HepG2 (cell line): ENCODE measurements around the gene ADGRB3. TPM values are rescaled to one million over a fixed set of nuclear protein-coding genes. Genes with fewer than 3 reads are reported as not detected.

Experiments
- ATAC-seq: fragments of 200-7000 bp; cut with Tn5 transposase; 3 replicates; pipeline ENCODE4 v1.9.1; 2020; ENCODE audit warnings: mild to moderate bottlenecking, moderate library complexity
- BruUV-seq: library from RNA; stranded (reverse); fragments of 400-500 nt; replicated peaks from 2 replicates; lab custom pipeline; 2021; lab: Mats Ljungman, UMichigan
- CTCF ChIA-PET: fragments of 300-600 bp; formaldehyde crosslinking; extraction: SDS; loops from one replicate; lab custom pipeline; 2021; ENCODE audit warnings: low total read pairs, inconsistent platforms, low intra/inter-chr PET ratio; lab: Yijun Ruan, JAX
- POLR2A ChIA-PET: fragments of 350-600 bp; sonication (Branson Sonifier 250); formaldehyde crosslinking; loops from one replicate; lab custom pipeline; 2020; ENCODE audit warnings: antibody characterized with exemption, inconsistent platforms; lab: Yijun Ruan, JAX
- DNase-seq: peaks from one replicate; pipeline ENCODE4 v3.0.0-alpha.2; 2015; ENCODE audit warnings: low spot score
- FAIRE-seq: peaks from 3 replicates; lab custom pipeline; 2011; peaks lifted over from hg19 to GRCh38; lab: Jason Lieb, UNC
- H2AFZ ChIP-seq: one replicate; pipeline ENCODE4 v1.6.1; 2011; ENCODE audit warnings: low read length, inconsistent platforms
- H3K27ac ChIP-seq: fragments of 300-600 bp; 3 replicates; pipeline ENCODE4 v1.8.0; 2011; ENCODE audit warnings: mixed run types, mild to moderate bottlenecking, mixed read lengths, low read length, inconsistent platforms; ENCODE audit not compliant: insufficient read depth; ENCODE audit errors: extremely low read length
- H3K27me3 ChIP-seq, 2 experiments: fragments of 200-600 bp in 1 of 2; 2 replicates in 1 of 2; 3 replicates in 1 of 2; pipeline versions ENCODE4 v1.6.0 to v1.8.0; 2011; ENCODE audit warnings: low read length in 2 of 2, mild to moderate bottlenecking in 2 of 2, moderate library complexity in 2 of 2, inconsistent platforms in 1 of 2; ENCODE audit not compliant: insufficient read depth in 2 of 2, control insufficient read depth in 1 of 2
- H3K36me3 ChIP-seq, 2 experiments: fragments of 200-600 bp in 1 of 2; replicated peaks in 1 of 2; 2 replicates in 1 of 2; 3 replicates in 1 of 2; pipeline versions ENCODE4 v1.5.1 to v1.8.0; 2011; ENCODE audit warnings: low read length in 2 of 2, inconsistent platforms in 1 of 2; ENCODE audit not compliant: insufficient read depth in 2 of 2, control insufficient read depth in 1 of 2
- H3K4me1 ChIP-seq: 2 replicates; pipeline ENCODE4 v1.5.1; 2012; ENCODE audit warnings: low read length, inconsistent platforms; ENCODE audit not compliant: insufficient read depth
- H3K4me2 ChIP-seq: 2 replicates; pipeline ENCODE4 v1.6.0; 2011; ENCODE audit warnings: low read depth, low read length, inconsistent platforms
- H3K4me3 ChIP-seq, 3 experiments: fragments of 200-600 bp in 1 of 3; sonication (generic), shearing (Covaris generic) in 1 of 3; replicated peaks in 1 of 3; 2 replicates each; pipeline ENCODE4 v1.5.1; 2011 to 2016; ENCODE audit warnings: low read length in 3 of 3, inconsistent platforms in 2 of 3, low read depth in 2 of 3, mild to moderate bottlenecking in 2 of 3, control low read depth in 1 of 3, mixed read lengths in 1 of 3; ENCODE audit not compliant: insufficient read depth in 1 of 3
- H3K79me2 ChIP-seq: one replicate; pipeline ENCODE4 v1.6.1; 2011; ENCODE audit warnings: low read length, inconsistent platforms; ENCODE audit not compliant: insufficient read depth
- H3K9ac ChIP-seq: 2 replicates; pipeline ENCODE4 v1.6.0; 2011; ENCODE audit warnings: mild to moderate bottlenecking, low read depth, low read length, inconsistent platforms; ENCODE audit not compliant: insufficient read depth
- H3K9me3 ChIP-seq: 2 replicates; pipeline ENCODE4 v1.5.1; 2012; ENCODE audit warnings: mild to moderate bottlenecking, low read length
- H4K20me1 ChIP-seq: 2 replicates; pipeline ENCODE4 v1.6.0; 2011; ENCODE audit warnings: inconsistent platforms, mild to moderate bottlenecking, low read length, moderate library complexity; ENCODE audit not compliant: insufficient read depth
- POLR2G ChIP-seq: fragments of 200-400 bp; formaldehyde crosslinking; IDR thresholded peaks from 2 replicates; pipeline ENCODE4 v1.6.1; 2018; ENCODE audit warnings: mild to moderate bottlenecking, low read depth, low read length, moderate library complexity
- TFDP2 ChIP-seq: sonication (generic); formaldehyde crosslinking; IDR thresholded peaks from 2 replicates; pipeline ENCODE4 v1.4.0; 2020; ENCODE audit warnings: missing genetic modification reagents
- ZBTB40 ChIP-seq, 2 experiments: fragments of 450-650 bp in 1 of 2; sonication (generic) in 1 of 2; formaldehyde crosslinking in 1 of 2; IDR thresholded peaks; 2 replicates each; pipeline versions ENCODE4 v1.6.1 to v1.8.0; 2016 to 2022; ENCODE audit warnings: antibody characterized with exemption in 1 of 2, mild to moderate bottlenecking in 1 of 2, missing genetic modification reagents in 1 of 2
- ZNF441 ChIP-seq: sonication (generic); formaldehyde crosslinking; IDR thresholded peaks from 2 replicates; pipeline ENCODE4 v1.7.0; 2021; ENCODE audit warnings: missing genetic modification reagents, borderline replicate concordance
- ZNF703 ChIP-seq: sonication (generic); formaldehyde crosslinking; IDR thresholded peaks from 2 replicates; pipeline ENCODE4 v1.5.1; 2020; ENCODE audit warnings: missing genetic modification reagents, mild to moderate bottlenecking, moderate library complexity, borderline replicate concordance
- ZNF816 ChIP-seq: sonication (generic); formaldehyde crosslinking; IDR thresholded peaks from 2 replicates; pipeline ENCODE4 v1.8.0; 2022; ENCODE audit warnings: missing genetic modification reagents, mild to moderate bottlenecking, borderline replicate concordance
- WGBS: methylation state at CpG from one replicate; pipeline ENCODE4 v1.1.6; 2017; ENCODE audit warnings: low lambda C conversion rate; 5-methylcytosine and 5-hydroxymethylcytosine counted together
- in situ Hi-C: cut with HindIII; loops from 2 replicates; pipeline ENCODE4 v1.10.0; 2017; ENCODE audit warnings: low pct_unique_long_range_greater_than_20kb; ENCODE audit not compliant: extremely low pct_ligation_motif_present
- intact Hi-C: fragments of 100-400 bp; cut with micrococcal nuclease; formaldehyde crosslinking; loops from one replicate; pipeline ENCODE4 v1.10.0; 2022; ENCODE audit not compliant: unreplicated experiment
- polyA plus RNA-seq, 8 experiments: library from polyadenylated mRNA; depleted of rRNA in 3 of 8; stranded (reverse) in 7 of 8; unstranded in 1 of 8; fragments of >200 nt; fragmentation: Illumina TruSeq in 4 of 8; extraction: Trizol in 4 of 8; gene quantifications; 2 replicates each; pipeline versions ENCODE4 v1.2.1 to v1.2.3, GENCODE V29; 2011 to 2016; ENCODE audit warnings: low read depth in 4 of 8, missing spikeins in 1 of 8, mixed read lengths in 1 of 8; ENCODE audit not compliant: insufficient read depth in 1 of 8
- total RNA-seq, 5 experiments: library from RNA; depleted of rRNA; stranded (reverse); fragments of >200 nt; fragmentation: Illumina TruSeq; extraction: Trizol; gene quantifications; 2 replicates each; pipeline ENCODE4 v1.2.3, GENCODE V29; 2016; ENCODE audit warnings: low read depth in 1 of 5

Gene ADGRB3
- total and polyA plus RNA-seq, 2 of the 13 experiments (the other 11 are each of a cell fraction or from before 2014, with no cell fraction given): not detected

GRCh38 chr6:69422020-69422419 lies 786.9 kb downstream of the ADGRB3 start:
- intact Hi-C loops: no loop called here
- H3K9me3 ChIP-seq: no peaks in the 10 kb centered on the region
- DNase-seq (no peak), FAIRE-seq (no peak), ATAC-seq (no peak)
- no peaks in the 10 kb centered on the region for H3K79me2 ChIP-seq
- no peaks in the 10 kb centered on the region for H4K20me1 ChIP-seq
- no peaks in the 10 kb centered on the region for H3K27me3 ChIP-seq
- TF ChIP-seq ZNF703 (CRISPR knock-in tag) (no peak), ZNF441 (no peak), ZNF816 (CRISPR knock-in tag) (no peak), TFDP2 (CRISPR knock-in tag) (no peak)
- no peak overlapping the region for H3K9ac ChIP-seq
- no peak overlapping the region for H3K27ac ChIP-seq
- H2AFZ ChIP-seq: no peak overlapping the region
- no peaks in the 10 kb centered on the region for H3K36me3 ChIP-seq
- 10% methylated on average over 1 of the region's 1 CpG for WGBS
- no TSS peak for BruUV-seq
- ChIA-PET CTCF (no interaction called here), POLR2A (no interaction called here)
- no peak overlapping the region for H3K4me2 ChIP-seq
- no peak overlapping the region for H3K4me3 ChIP-seq
- no peaks in the 10 kb centered on the region for H3K4me1 ChIP-seq
- in situ Hi-C loops: no loop called here

GRCh38 chr6:69422475-69422874 lies 787.4 kb downstream of the ADGRB3 start:
- Histone ChIP-seq H2AFZ (no peak overlapping the region), H3K36me3 (no peaks in the 10 kb centered on the region), H3K27ac (no peak overlapping the region), H3K9ac (no peak overlapping the region), H3K4me3 (no peak overlapping the region), H3K9me3 (no peaks in the 10 kb centered on the region), H3K4me2 (no peak overlapping the region), H3K4me1 (no peaks in the 10 kb centered on the region), H4K20me1 (no peaks in the 10 kb centered on the region), H3K79me2 (no peaks in the 10 kb centered on the region), H3K27me3 (no peaks in the 10 kb centered on the region)
- ChIA-PET CTCF (no interaction called here), POLR2A (no interaction called here)
- DNase-seq (no peak), FAIRE-seq (no peak), ATAC-seq (no peak)
- intact Hi-C loops (no loop called here), in situ Hi-C loops (no loop called here)
- no TSS peak for BruUV-seq
- 0% methylated on average over 3 of the region's 3 CpGs for WGBS
- TF ChIP-seq POLR2G (no peak), ZBTB40 (IDR thresholded peaks at IDR 0.05) (no peak), ZBTB40 (CRISPR knock-in tag; IDR thresholded peaks at IDR 0.05) (no peak)
